Stimulated activated naive B cell treated with anti-CD40 and anti-IgM and Interleukin-4, amounts not matched to agents 10 μg/mL and 1 μg/mL and 100 μg/mL, for 72 hours (primary cell): ENCODE results near the gene SNX25.
"Not testable (repeated sequence)": the region's sequence is repeated elsewhere in the genome, so short reads cannot be mapped to it uniquely, and the experiment has no call there.

Source experiments
- ATAC-seq, 2 donors: fragments of 150-1000 bp; cut with Tn5 transposase; replicated peaks; 2 replicates each; pipeline ENCODE4 v1.10.0; 2021; ENCODE audit warnings: moderate library complexity in 1 of 2
- DNase-seq: peaks from one replicate; pipeline ENCODE4 v3.0.0; 2021
- H3K27ac Mint-ChIP-seq: one replicate; pipeline ENCODE4 v1.8.0; 2022; ENCODE audit warnings: mild to moderate bottlenecking, mixed read lengths
- H3K27me3 Mint-ChIP-seq, 2 donors: one replicate each; pipeline ENCODE4 v1.8.0; 2022; ENCODE audit warnings: mixed read lengths in 2 of 2
- H3K36me3 Mint-ChIP-seq, 2 donors: one replicate each; pipeline ENCODE4 v1.8.0; 2022; ENCODE audit warnings: mixed read lengths in 2 of 2, mild to moderate bottlenecking in 1 of 2
- H3K4me1 Mint-ChIP-seq, 2 donors: one replicate each; pipeline ENCODE4 v1.8.0; 2022; ENCODE audit warnings: mixed read lengths in 2 of 2, mild to moderate bottlenecking in 1 of 2
- H3K4me3 Mint-ChIP-seq, 2 donors: one replicate each; pipeline ENCODE4 v1.8.0; 2022; ENCODE audit warnings: mild to moderate bottlenecking in 2 of 2, mixed read lengths in 2 of 2, moderate library complexity in 1 of 2
- H3K9me3 Mint-ChIP-seq, 2 donors: one replicate each; pipeline ENCODE4 v1.8.0; 2022; ENCODE audit warnings: mixed read lengths in 2 of 2, mild to moderate bottlenecking in 1 of 2

The SNX25 gene

DNA sequence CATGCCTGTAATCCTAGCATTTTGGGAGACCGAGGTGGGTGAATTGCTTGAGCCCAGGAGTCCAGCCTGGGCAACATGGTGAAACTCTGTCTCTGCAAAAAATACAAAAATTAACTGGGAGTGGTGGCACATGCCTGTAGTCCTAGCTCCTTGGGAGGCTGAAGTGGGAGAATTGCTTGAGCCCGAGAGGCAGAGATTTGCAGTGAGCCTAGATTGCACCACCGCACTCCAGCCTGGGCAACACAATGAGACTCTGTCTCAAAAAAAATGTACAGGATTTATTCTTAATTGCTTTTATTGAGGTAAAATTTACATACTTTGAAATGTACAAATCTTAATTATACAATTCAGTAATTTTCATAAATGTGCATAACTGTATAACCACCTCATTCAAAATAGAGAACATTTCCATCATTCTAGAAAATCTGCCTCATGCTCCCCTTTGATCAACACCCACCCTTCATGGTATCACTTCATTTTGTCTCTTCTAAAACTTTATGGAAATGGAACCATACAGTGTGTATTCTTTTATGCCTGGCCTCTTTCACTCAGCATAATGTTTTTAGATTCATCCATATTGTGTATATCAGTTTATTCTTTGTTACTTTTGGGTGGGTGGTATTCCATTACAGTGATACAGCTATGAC lies 39.1 kb downstream of the SNX25 start:
- Mint-ChIP-seq H3K27ac (no peak overlapping the region), H3K27me3 (no peaks in the 10 kb centered on the region), H3K4me3 (no peak overlapping the region), H3K36me3 (peaks cover 12 to 27% of the 10 kb centered on the region in 2 donors), H3K9me3 (no peaks in the 10 kb centered on the region), H3K4me1 (peaks cover 17 to 45% of the 10 kb centered on the region in 2 donors)
- DNase-seq: no peak
- ATAC-seq: no peak

DNA sequence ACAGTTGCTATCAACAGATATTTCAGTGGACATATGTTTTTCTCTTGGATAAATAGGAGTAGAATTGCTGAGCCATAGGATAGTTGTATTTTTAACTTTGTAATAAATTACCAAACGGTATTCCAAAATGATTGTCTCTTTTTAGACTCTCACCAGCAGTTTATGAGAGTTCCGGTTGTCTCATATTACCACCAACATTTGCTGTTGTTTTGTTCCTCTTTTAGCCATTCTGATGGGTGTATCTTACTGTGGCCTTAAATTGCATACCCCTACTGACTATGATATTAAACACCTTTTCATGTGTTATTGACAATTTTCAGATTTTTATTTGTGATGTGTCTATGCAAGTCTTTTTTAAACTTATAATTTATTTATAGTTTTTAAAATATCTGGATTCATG lies 39.7 kb downstream of the SNX25 start:
- Mint-ChIP-seq H3K4me3 (no peak overlapping the region), H3K9me3 (no peaks in the 10 kb centered on the region), H3K36me3 (peaks cover 13 to 32% of the 10 kb centered on the region in 2 donors), H3K27ac (no peak overlapping the region), H3K27me3 (no peaks in the 10 kb centered on the region), H3K4me1 (peaks cover 17 to 40% of the 10 kb centered on the region in 2 donors)
- ATAC-seq (no peak), DNase-seq (no peak)

DNA sequence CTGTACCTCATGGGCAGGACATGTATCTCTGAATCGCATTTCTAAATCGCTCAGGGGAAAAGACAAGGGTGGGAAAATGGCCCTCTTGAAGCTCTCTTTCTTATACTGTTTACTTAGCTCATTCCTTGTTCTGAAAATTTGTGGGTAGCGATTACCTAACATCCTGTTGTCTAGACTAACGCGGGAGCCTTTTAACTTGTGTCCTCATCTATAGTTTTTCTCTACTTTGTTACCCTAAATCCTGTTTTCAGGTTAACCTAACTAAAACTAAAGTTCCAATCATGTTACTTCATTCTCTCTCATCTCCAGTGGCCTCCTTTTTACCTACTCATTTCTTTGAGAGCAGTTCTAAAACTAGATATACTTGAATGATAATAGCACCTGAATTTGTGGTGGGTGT lies 45.0 kb downstream of the SNX25 start:
- Mint-ChIP-seq H3K4me1 (peaks cover 18 to 45% of the 10 kb centered on the region in 2 donors), H3K4me3 (no peak overlapping the region), H3K27me3 (no peaks in the 10 kb centered on the region), H3K36me3 (peaks cover 12 to 30% of the 10 kb centered on the region in 2 donors), H3K27ac (no peak overlapping the region), H3K9me3 (no peaks in the 10 kb centered on the region)
- ATAC-seq (no peak), DNase-seq (no peak)

DNA sequence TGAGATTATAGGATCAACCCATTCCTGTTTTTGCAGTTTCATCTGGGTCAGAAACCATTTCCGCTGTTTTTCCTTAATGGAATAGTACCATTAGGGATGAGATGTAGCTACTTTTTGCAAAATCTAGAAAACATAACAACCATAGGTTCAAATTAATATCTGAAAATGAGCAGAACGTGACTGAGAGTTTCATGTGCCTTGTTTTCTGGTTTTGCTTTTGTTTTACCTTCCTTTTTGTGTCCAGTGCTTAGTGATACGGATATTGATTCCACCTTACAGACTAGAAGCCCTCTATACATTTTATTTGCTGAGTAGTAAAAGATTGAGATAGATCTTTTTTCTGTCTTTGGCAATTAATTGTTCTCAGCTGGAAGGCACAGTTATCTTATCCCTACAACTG lies 46.5 kb downstream of the SNX25 start:
- H3K4me1 Mint-ChIP-seq: peaks cover 21 to 45% of the 10 kb centered on the region in 2 donors
- H3K4me3 Mint-ChIP-seq: peak overlapping the region in 1 of 2 donors; percentile 38
- no peaks in the 10 kb centered on the region for H3K27me3 Mint-ChIP-seq
- ATAC-seq (peak in 1 of 2 donors; percentile 42), DNase-seq (no peak)
- no peak overlapping the region for H3K27ac Mint-ChIP-seq
- H3K9me3 Mint-ChIP-seq: no peaks in the 10 kb centered on the region
- H3K36me3 Mint-ChIP-seq: peaks cover 5 to 20% of the 10 kb centered on the region in 2 donors

DNA sequence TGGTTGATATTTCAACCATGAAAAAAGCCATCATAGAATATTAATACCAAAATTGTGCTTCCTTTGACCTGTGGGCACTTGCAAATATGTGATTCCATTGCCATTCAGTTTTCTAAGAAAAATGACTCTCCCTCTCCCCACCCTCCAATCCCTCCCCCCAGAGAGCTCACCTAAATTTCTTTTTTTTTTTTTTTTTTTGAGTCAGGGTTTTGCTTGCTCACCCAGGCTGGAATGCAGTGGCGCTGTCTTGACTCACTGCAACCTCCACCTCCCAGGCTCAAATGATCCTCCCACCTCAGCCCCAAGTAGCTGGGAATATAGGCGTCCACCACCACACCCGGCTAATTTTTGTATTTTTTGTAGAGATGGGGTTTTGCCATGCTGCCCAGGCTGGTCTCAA lies 47.0 kb downstream of the SNX25 start:
- ATAC-seq (no peak), DNase-seq (no peak)
- H3K27me3 Mint-ChIP-seq: no peaks in the 10 kb centered on the region
- no peak overlapping the region for H3K27ac Mint-ChIP-seq
- no peaks in the 10 kb centered on the region for H3K9me3 Mint-ChIP-seq
- peak overlapping the region in 1 of 2 donors; percentile 43 for H3K4me3 Mint-ChIP-seq
- peaks cover 18 to 39% of the 10 kb centered on the region in 2 donors for H3K4me1 Mint-ChIP-seq
- peaks cover 8 to 21% of the 10 kb centered on the region in 2 donors for H3K36me3 Mint-ChIP-seq

DNA sequence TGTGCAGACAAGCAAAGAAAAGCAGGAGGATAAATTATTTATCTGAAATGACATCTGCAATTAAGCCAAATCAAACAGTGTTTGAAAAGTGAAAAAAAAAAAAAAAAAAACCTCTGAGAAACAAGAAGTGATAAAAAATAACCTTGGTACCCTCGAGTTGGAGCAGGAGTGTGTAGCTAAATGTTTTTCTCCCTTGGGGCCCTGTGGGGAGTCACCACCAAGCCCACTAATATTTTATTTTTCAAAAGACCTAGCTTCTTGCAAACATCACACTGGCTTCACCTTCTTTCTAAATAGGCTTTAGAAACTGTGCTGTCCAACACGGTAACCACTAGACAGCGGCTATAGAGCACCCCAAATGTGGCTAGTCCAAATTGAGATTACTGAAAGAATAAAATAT lies 47.7 kb downstream of the SNX25 start:
- Mint-ChIP-seq H3K27ac (no peak overlapping the region), H3K4me1 (peaks cover 17 to 34% of the 10 kb centered on the region in 2 donors), H3K9me3 (no peaks in the 10 kb centered on the region), H3K36me3 (peaks cover 8 to 19% of the 10 kb centered on the region in 2 donors), H3K27me3 (no peaks in the 10 kb centered on the region), H3K4me3 (peak overlapping the region in 1 of 2 donors; percentile 43)
- ATAC-seq: peak; percentile 42 to 52
- no peak for DNase-seq

DNA sequence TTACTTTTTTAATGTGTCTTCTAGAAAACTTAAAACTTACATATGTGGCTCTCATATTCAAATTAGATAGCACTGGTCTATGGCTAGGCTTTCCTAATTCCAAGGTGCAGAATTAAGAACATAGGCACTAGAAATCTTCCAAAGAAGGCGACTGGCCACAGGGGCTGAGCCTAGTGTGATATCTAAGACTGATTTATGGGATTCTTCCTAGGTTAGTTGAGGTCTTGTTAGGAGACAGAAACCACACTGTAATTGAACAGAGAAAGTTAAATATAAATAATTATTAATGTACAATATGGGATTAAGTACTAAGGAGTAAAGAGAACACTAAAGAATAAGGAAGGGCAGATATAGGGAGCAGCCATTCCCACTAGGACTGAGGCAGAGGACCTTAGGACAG lies 48.3 kb downstream of the SNX25 start:
- H3K9me3 Mint-ChIP-seq: no peaks in the 10 kb centered on the region
- no peak overlapping the region for H3K27ac Mint-ChIP-seq
- H3K4me3 Mint-ChIP-seq: no peak overlapping the region
- DNase-seq: no peak
- peaks cover 8 to 19% of the 10 kb centered on the region in 2 donors for H3K36me3 Mint-ChIP-seq
- ATAC-seq: no peak
- H3K27me3 Mint-ChIP-seq: no peaks in the 10 kb centered on the region
- H3K4me1 Mint-ChIP-seq: peaks cover 17 to 34% of the 10 kb centered on the region in 2 donors

DNA sequence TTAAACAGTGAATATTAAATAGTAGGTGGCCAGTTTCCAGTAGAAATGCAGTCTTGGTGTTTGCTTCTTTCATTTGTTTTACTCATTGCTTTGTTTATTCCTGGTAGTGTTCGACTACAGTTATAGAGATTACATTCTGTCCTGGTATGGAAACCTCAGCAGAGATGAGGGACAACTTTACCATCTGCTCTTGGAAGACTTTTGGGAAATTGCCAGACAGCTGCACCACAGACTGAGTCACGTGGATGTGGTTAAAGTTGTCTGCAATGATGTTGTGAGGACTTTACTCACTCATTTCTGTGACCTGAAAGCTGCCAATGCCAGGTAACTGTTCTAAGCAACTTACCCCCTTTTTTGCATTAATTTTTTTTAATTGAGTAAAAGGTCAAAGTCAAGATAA lies 49.3 kb downstream of the SNX25 start:
- DNase-seq, H3K4me3 Mint-ChIP-seq, H3K27ac Mint-ChIP-seq, H3K27me3 Mint-ChIP-seq, H3K9me3 Mint-ChIP-seq: not testable (repeated sequence)
- peak; percentile 46 to 70 for ATAC-seq
- peaks cover 8 to 20% of the 10 kb centered on the region in 2 donors for H3K36me3 Mint-ChIP-seq
- H3K4me1 Mint-ChIP-seq: peaks cover 22 to 39% of the 10 kb centered on the region in 2 donors

DNA sequence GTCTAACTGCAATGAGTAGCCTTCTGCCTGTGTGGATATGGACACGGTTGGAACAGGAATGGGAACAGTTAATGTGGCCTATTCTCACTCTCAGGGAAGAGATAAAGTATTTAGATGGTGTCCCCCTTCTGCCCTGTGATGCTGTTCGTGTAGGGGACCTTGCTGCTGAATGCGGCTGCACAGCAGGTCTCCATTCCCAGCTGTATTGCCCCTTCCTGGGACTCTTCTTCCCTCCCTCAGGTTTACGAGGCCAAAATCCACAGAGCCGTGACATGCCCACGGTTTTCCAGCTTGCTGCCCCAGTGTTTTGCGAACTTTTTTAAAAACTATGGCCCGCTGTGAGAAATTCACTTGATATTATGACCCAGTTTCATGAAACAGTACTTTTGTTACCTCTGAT lies 50.3 kb downstream of the SNX25 start:
- Mint-ChIP-seq H3K27me3 (no peaks in the 10 kb centered on the region), H3K4me3 (no peak overlapping the region)
- no peak for ATAC-seq

DNA sequence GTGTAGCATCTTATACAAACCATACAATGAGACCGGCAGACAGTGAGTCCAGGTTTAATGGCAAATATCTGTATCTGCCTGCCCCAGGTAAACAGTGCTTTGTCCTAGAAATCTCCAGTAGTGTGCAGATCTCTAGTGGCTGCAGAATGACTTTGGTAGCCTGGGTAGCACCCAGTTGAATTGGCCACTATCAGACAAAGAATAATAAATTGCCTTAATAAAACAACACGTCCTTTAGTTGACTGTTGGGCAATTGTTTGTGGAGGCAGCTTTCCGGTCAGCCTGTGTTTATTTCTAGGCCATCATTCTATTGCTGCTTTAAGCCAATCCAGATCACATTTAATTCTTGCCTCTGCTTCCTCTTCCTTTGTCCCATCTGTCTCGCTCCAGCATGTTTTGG lies 52.5 kb downstream of the SNX25 start:
- ATAC-seq (no peak), DNase-seq (no peak)
- peaks cover 14 to 35% of the 10 kb centered on the region in 2 donors for H3K4me1 Mint-ChIP-seq
- H3K27ac Mint-ChIP-seq: no peak overlapping the region
- peaks cover 8 to 19% of the 10 kb centered on the region in 2 donors for H3K36me3 Mint-ChIP-seq
- H3K4me3 Mint-ChIP-seq: no peak overlapping the region
- no peaks in the 10 kb centered on the region for H3K9me3 Mint-ChIP-seq
- H3K27me3 Mint-ChIP-seq: no peaks in the 10 kb centered on the region

More for the DNA sequence above, 50.3 kb downstream of the SNX25 start:
- H3K36me3 Mint-ChIP-seq: peaks cover 7 to 16% of the 10 kb centered on the region in 2 donors
- H3K27ac Mint-ChIP-seq: no peak overlapping the region
- peaks cover 15 to 37% of the 10 kb centered on the region in 2 donors for H3K4me1 Mint-ChIP-seq
- no peaks in the 10 kb centered on the region for H3K9me3 Mint-ChIP-seq
- no peak for DNase-seq

DNA sequence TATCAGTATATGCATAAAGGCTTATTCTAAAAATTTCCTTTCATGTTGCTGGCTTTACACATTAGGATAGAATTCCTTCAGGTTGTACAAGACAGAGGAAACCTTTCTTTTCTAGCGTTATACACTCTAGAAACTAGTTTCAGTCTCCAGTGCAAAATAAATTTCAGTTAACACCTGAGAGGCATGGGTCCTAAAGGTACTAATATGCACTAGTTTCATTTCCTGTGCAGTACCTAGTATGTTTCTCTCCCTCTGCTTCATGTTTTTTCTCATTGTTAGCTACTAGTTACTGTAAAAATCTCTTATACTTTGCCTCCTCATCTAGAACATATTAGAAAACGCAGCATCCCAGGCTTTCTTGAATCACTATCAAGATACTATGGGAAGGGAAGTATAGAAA lies 54.0 kb downstream of the SNX25 start:
- DNase-seq (no peak), ATAC-seq (no peak)
- H3K9me3 Mint-ChIP-seq: no peaks in the 10 kb centered on the region
- H3K27ac Mint-ChIP-seq: no peak overlapping the region
- H3K36me3 Mint-ChIP-seq: peaks cover 15 to 25% of the 10 kb centered on the region in 2 donors
- peaks cover 15 to 26% of the 10 kb centered on the region in 2 donors for H3K4me1 Mint-ChIP-seq
- H3K4me3 Mint-ChIP-seq: no peak overlapping the region
- H3K27me3 Mint-ChIP-seq: no peaks in the 10 kb centered on the region

DNA sequence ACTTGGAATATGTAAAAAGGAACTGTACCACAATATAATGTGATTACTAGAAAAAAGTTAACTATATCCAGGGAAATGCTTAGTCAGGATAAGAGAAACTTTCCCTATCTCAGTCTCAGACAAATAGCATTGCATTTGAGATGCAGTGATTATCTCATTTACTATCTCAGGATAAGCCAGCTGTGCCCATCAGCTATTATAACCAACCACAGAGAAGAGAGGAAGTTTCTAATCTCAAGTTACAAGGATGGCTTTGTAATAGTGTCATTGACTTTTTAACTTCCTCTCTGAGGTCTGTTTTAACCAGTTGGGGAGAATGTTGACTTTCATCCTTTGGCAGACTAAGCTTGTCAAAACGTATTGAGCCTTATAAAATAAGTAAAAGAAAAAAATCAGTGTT lies 56.5 kb downstream of the SNX25 start:
- ATAC-seq (peak; percentile 90 to 99), DNase-seq (no peak)
- Mint-ChIP-seq H3K9me3 (no peaks in the 10 kb centered on the region), H3K36me3 (peaks cover 28 to 39% of the 10 kb centered on the region in 2 donors), H3K27ac (no peak overlapping the region), H3K27me3 (no peaks in the 10 kb centered on the region), H3K4me3 (no peak overlapping the region), H3K4me1 (peaks cover 13 to 28% of the 10 kb centered on the region in 2 donors)

DNA sequence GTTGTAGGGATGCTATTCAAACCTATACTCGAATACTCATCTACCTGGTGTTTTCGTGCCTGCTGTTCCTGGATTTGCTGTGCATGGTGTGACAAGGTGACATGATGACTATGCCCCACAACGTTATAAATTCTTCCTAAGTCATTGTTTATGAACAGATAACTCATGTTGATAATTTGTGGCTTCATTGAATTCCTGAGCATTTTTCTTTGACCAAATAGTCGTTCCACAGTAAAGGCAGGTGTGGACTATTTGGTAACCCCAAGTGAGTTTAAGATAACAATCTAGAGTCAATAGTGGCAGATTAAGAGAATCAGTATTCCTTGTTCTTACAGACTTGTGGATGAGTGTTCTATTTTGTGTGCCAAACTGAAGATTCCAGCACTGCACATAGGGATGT lies 59.9 kb downstream of the SNX25 start:
- no peak overlapping the region for H3K4me3 Mint-ChIP-seq
- no peak for ATAC-seq
- H3K27me3 Mint-ChIP-seq: no peaks in the 10 kb centered on the region
- peaks cover 38 to 46% of the 10 kb centered on the region in 2 donors for H3K36me3 Mint-ChIP-seq
- peaks cover 6 to 23% of the 10 kb centered on the region in 2 donors for H3K4me1 Mint-ChIP-seq
- H3K9me3 Mint-ChIP-seq: no peaks in the 10 kb centered on the region
- DNase-seq: no peak
- no peak overlapping the region for H3K27ac Mint-ChIP-seq

DNA sequence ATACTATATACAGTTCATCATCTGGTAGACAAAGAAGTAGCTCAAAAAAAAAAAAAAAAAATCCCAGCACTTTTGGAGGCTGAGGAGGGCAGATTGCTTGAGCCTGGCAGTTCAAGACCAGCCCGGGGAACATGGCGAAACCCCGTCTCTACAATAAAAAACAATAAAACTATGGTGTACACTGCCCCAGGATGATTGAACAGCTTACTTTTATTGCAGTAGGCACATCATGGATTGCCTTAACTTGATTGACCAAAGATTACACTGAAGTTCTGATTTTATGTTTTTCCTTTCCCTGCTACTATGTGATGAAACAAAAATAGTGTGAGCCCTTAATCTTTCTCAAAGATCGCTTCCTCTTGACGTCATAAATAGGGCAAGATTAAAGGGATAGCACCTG lies 60.6 kb downstream of the SNX25 start:
- H3K27ac Mint-ChIP-seq: no peak overlapping the region
- ATAC-seq: no peak
- H3K4me1 Mint-ChIP-seq: peaks cover 6 to 27% of the 10 kb centered on the region in 2 donors
- no peak for DNase-seq
- no peaks in the 10 kb centered on the region for H3K9me3 Mint-ChIP-seq
- no peaks in the 10 kb centered on the region for H3K27me3 Mint-ChIP-seq
- H3K36me3 Mint-ChIP-seq: peaks cover 36 to 49% of the 10 kb centered on the region in 2 donors
- H3K4me3 Mint-ChIP-seq: no peak overlapping the region

DNA sequence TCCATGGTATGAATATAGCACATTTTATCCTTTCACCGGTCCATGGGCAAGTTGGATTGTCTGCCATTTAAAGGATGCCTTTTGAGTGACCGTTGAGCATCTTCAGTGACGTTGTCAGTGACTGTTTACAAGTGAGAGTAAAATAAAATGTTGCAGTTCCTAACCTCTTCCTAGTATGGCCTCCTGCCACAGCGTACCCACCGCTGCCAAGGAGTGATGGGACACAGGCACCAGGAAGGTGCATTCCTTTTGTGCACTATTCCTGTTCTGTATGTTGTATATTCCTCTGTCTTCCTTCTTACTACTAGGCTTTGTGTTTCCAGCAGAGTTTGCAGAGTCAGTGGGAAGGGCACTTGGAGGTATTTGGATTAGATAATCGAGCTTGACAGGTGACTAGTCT lies 61.5 kb downstream of the SNX25 start:
- H3K27me3 Mint-ChIP-seq: no peaks in the 10 kb centered on the region
- H3K4me3 Mint-ChIP-seq: no peak overlapping the region
- ATAC-seq: no peak
- peaks cover 36 to 53% of the 10 kb centered on the region in 2 donors for H3K36me3 Mint-ChIP-seq
- H3K27ac Mint-ChIP-seq: no peak overlapping the region
- peaks cover 6 to 31% of the 10 kb centered on the region in 2 donors for H3K4me1 Mint-ChIP-seq
- no peaks in the 10 kb centered on the region for H3K9me3 Mint-ChIP-seq
- no peak for DNase-seq
